H1 (cell line): ENCODE measurements around the gene SLC16A6. TPM values are rescaled to one million over a fixed set of nuclear protein-coding genes. Genes with fewer than 3 reads are reported as not detected.
"Not testable (repeated sequence)": the region's sequence is repeated elsewhere in the genome, so short reads cannot be mapped to it uniquely, and the experiment has no call there.

Experiments
- CTCF ChIA-PET: fragments of 300-600 bp; sonication (Branson Sonifier 250); formaldehyde crosslinking; loops from one replicate; lab custom pipeline; 2021; ENCODE audit not compliant: partially characterized antibody; lab: Charles Lee
- POLR2A ChIA-PET: fragments of 300-600 bp; sonication (Branson Sonifier 250); formaldehyde crosslinking; loops from one replicate; lab custom pipeline; 2021; ENCODE audit warnings: inconsistent platforms; ENCODE audit not compliant: partially characterized antibody; lab: Charles Lee
- DNase-seq, 2 experiments: peaks; one replicate each; pipeline versions ENCODE4 v3.0.0 to v3.0.0-alpha.2; 2010 to 2022; ENCODE audit warnings: low spot score in 2 of 2, low read depth in 1 of 2, mixed read lengths in 1 of 2
- FAIRE-seq: peaks from 2 replicates; lab custom pipeline; 2011; peaks lifted over from hg19 to GRCh38; lab: Jason Lieb, UNC
- H2AFZ ChIP-seq: 2 replicates; pipeline ENCODE4 v1.8.1; 2012; ENCODE audit warnings: low read length, inconsistent platforms
- H2AK5ac ChIP-seq: 2 replicates; pipeline ENCODE4 v1.6.1; 2013; ENCODE audit warnings: low read depth, low read length
- H2BK120ac ChIP-seq: replicated peaks from 2 replicates; pipeline ENCODE3; 2013; ENCODE audit warnings: low read depth, low read length, inconsistent platforms
- H2BK12ac ChIP-seq: 2 replicates; pipeline ENCODE4 v1.6.1; 2013; ENCODE audit warnings: low read depth, low read length
- H2BK15ac ChIP-seq: 2 replicates; pipeline ENCODE4 v1.6.1; 2013; ENCODE audit warnings: low read length
- H2BK20ac ChIP-seq: 2 replicates; pipeline ENCODE4 v1.6.1; 2013; ENCODE audit warnings: low read length
- H2BK5ac ChIP-seq: 2 replicates; pipeline ENCODE4 v1.6.1; 2013; ENCODE audit warnings: low read depth, low read length
- H3K14ac ChIP-seq: 2 replicates; pipeline ENCODE4 v1.6.1; 2013; ENCODE audit warnings: inconsistent platforms; ENCODE audit not compliant: insufficient read length
- H3K18ac ChIP-seq: 2 replicates; pipeline ENCODE4 v1.6.1; 2013; ENCODE audit warnings: low read length; ENCODE audit errors: extremely low read depth
- H3K23ac ChIP-seq: 2 replicates; pipeline ENCODE4 v1.6.1; 2013; ENCODE audit warnings: inconsistent platforms; ENCODE audit not compliant: insufficient read length
- H3K23me2 ChIP-seq: 2 replicates; pipeline ENCODE4 v1.6.1; 2013; ENCODE audit warnings: low read depth, low read length
- H3K27ac ChIP-seq: 2 replicates; pipeline ENCODE4 v1.6.1; 2011; ENCODE audit warnings: low read depth, low read length, inconsistent platforms
- H3K27me3 ChIP-seq, 4 experiments: replicated peaks in 1 of 4; 1 replicate in 1 of 4; 2 replicates in 3 of 4; pipeline versions ENCODE4 v1.6.1 to v1.8.1; 2011 to 2013; ENCODE audit warnings: low read length in 3 of 4, mild to moderate bottlenecking in 3 of 4, inconsistent platforms in 2 of 4, mixed read lengths in 2 of 4, moderate library complexity in 1 of 4; ENCODE audit not compliant: control insufficient read depth in 3 of 4, insufficient read depth in 3 of 4; ENCODE audit errors: extremely low read depth in 1 of 4
- H3K36me3 ChIP-seq, 4 experiments: 2 replicates each; pipeline versions ENCODE4 v1.6.1 to v1.8.1; 2011 to 2013; ENCODE audit warnings: mild to moderate bottlenecking in 4 of 4, low read length in 3 of 4, moderate library complexity in 2 of 4, control low read depth in 1 of 4, inconsistent platforms in 1 of 4; ENCODE audit not compliant: insufficient read depth in 4 of 4, control insufficient read depth in 2 of 4
- H3K4ac ChIP-seq: replicated peaks from 2 replicates; pipeline ENCODE3; 2013; ENCODE audit warnings: low read length, low read depth, mixed read lengths, inconsistent platforms; ENCODE audit not compliant: insufficient read length
- H3K4me1 ChIP-seq, 4 experiments: replicated peaks in 1 of 4; 1 replicate in 1 of 4; 2 replicates in 3 of 4; pipeline versions ENCODE4 v1.6.1 to v1.8.1; 2011 to 2013; ENCODE audit warnings: low read length in 3 of 4, inconsistent platforms in 2 of 4, mixed read lengths in 1 of 4; ENCODE audit not compliant: insufficient read depth in 4 of 4, control insufficient read depth in 3 of 4
- H3K4me2 ChIP-seq, 2 experiments: 2 replicates each; pipeline versions ENCODE4 v1.6.1 to v1.8.1; 2011 to 2013; ENCODE audit warnings: low read depth in 2 of 2, low read length in 2 of 2, control low read depth in 1 of 2, inconsistent platforms in 1 of 2, mild to moderate bottlenecking in 1 of 2; ENCODE audit not compliant: insufficient read depth in 1 of 2
- H3K4me3 ChIP-seq, 4 experiments: fragments of 200-600, 300-600 bp in 1 of 4; sonication (generic), shearing (Covaris generic), sonication (Bioruptor Twin) in 1 of 4; 2 replicates each; pipeline versions ENCODE4 v1.5.1 to v1.8.1; 2011 to 2016; ENCODE audit warnings: low read length in 4 of 4, low read depth in 3 of 4, control low read depth in 2 of 4, inconsistent platforms in 2 of 4, mild to moderate bottlenecking in 2 of 4, mixed read lengths in 1 of 4, moderate library complexity in 1 of 4; ENCODE audit not compliant: insufficient read depth in 2 of 4; ENCODE audit errors: extremely low read depth in 1 of 4
- H3K56ac ChIP-seq: replicated peaks from 2 replicates; pipeline ENCODE3; 2013; ENCODE audit warnings: low read depth, mild to moderate bottlenecking, mixed read lengths, low read length, inconsistent platforms; ENCODE audit not compliant: insufficient read length
- H3K79me1 ChIP-seq: 2 replicates; pipeline ENCODE4 v1.6.1; 2013; ENCODE audit warnings: low read depth, low read length, control low read depth
- H3K79me2 ChIP-seq, 2 experiments: 2 replicates each; pipeline versions ENCODE4 v1.6.1 to v1.8.1; 2012 to 2013; ENCODE audit warnings: low read length in 2 of 2, mild to moderate bottlenecking in 2 of 2, inconsistent platforms in 1 of 2; ENCODE audit not compliant: insufficient read depth in 2 of 2, control insufficient read depth in 1 of 2
- H3K9ac ChIP-seq, 4 experiments: replicated peaks in 1 of 4; 1 replicate in 1 of 4; 2 replicates in 3 of 4; pipeline versions ENCODE4 v1.6.1 to v1.8.1; 2011 to 2013; ENCODE audit warnings: low read depth in 3 of 4, low read length in 3 of 4, control low read depth in 2 of 4, mild to moderate bottlenecking in 2 of 4, moderate library complexity in 2 of 4, inconsistent platforms in 1 of 4; ENCODE audit errors: extremely low read depth in 1 of 4
- H3K9me3 ChIP-seq, 2 experiments: 2 replicates each; pipeline versions ENCODE4 v1.6.1 to v1.8.1; 2012 to 2013; ENCODE audit warnings: mild to moderate bottlenecking in 2 of 2, moderate library complexity in 2 of 2, control low read depth in 1 of 2, inconsistent platforms in 1 of 2, low read depth in 1 of 2, low read length in 1 of 2, mixed read lengths in 1 of 2; ENCODE audit not compliant: insufficient read depth in 2 of 2
- H4K20me1 ChIP-seq, 2 experiments: replicated peaks in 1 of 2; 2 replicates each; pipeline versions ENCODE3 to v1.8.1; 2011 to 2013; ENCODE audit warnings: inconsistent platforms in 2 of 2, low read length in 2 of 2, mild to moderate bottlenecking in 1 of 2; ENCODE audit not compliant: insufficient read depth in 2 of 2, control insufficient read depth in 1 of 2
- H4K5ac ChIP-seq: 2 replicates; pipeline ENCODE4 v1.6.1; 2013; ENCODE audit warnings: low read length, low read depth, mixed read lengths, inconsistent platforms; ENCODE audit not compliant: insufficient read length
- H4K8ac ChIP-seq: 2 replicates; pipeline ENCODE4 v1.8.0; 2013; ENCODE audit warnings: mild to moderate bottlenecking, moderate library complexity, low read length, inconsistent platforms; ENCODE audit not compliant: insufficient read depth; ENCODE audit errors: extremely low read depth
- H4K91ac ChIP-seq: replicated peaks from 2 replicates; pipeline ENCODE3; 2013; ENCODE audit warnings: low read length, mixed read lengths, inconsistent platforms; ENCODE audit not compliant: insufficient read length
- EP300 ChIP-seq, 2 experiments: IDR thresholded peaks; 1 replicate in 1 of 2; 2 replicates in 1 of 2; pipeline ENCODE4 v1.6.1; 2011 to 2012; ENCODE audit warnings: low read depth in 2 of 2, low read length in 2 of 2, mild to moderate bottlenecking in 2 of 2, borderline replicate concordance in 1 of 2, inconsistent platforms in 1 of 2, moderate library complexity in 1 of 2
- WGBS, 2 experiments: shearing (Covaris generic) in 1 of 2; methylation state at CpG; one replicate each; pipeline versions ENCODE4 v1.1.6 to v1.1.7; 2013 to 2015; ENCODE audit warnings: low lambda C conversion rate in 2 of 2, mixed read lengths in 2 of 2, inconsistent platforms in 1 of 2, low coverage in 1 of 2, missing lambda C conversion rate in 1 of 2; ENCODE audit not compliant: insufficient replicate concordance in 2 of 2, insufficient coverage in 1 of 2, insufficient read length in 1 of 2; ENCODE audit errors: extremely low coverage in 1 of 2, missing lambda C conversion rate in 1 of 2; 5-methylcytosine and 5-hydroxymethylcytosine counted together
- polyA plus RNA-seq, 7 experiments: library from polyadenylated mRNA; depleted of rRNA in 3 of 7; stranded (reverse) in 5 of 7; unstranded in 2 of 7; fragments of >200 nt in 5 of 7; fragments of 200-250 nt in 2 of 7; gene quantifications; 1 replicate in 5 of 7; 2 replicates in 1 of 7; 4 replicates in 1 of 7; pipeline versions ENCODE4 v1.2.1 to v1.2.3, GENCODE V29; 2011 to 2013; ENCODE audit warnings: missing spikeins in 2 of 7, mixed read lengths in 2 of 7
- total RNA-seq: library from RNA; stranded (reverse); fragmentation: NEBNext Ultra II Directional; extraction: Animal tissue kit (Norgen Biotek cat#: 25700); gene quantifications from 2 replicates; pipeline ENCODE4 v1.2.1, GENCODE V29; 2021

The SLC16A6 gene
- total and polyA plus RNA-seq, 2 of the 8 experiments (the other 6 are each of a cell fraction or from before 2014, with no cell fraction given) = 0.17 to 0.22 TPM

- H2BK12ac ChIP-seq, H3K4me3 ChIP-seq, H3K56ac ChIP-seq, H3K79me2 ChIP-seq, H3K23me2 ChIP-seq, H3K4me1 ChIP-seq, H3K4me2 ChIP-seq, H2BK20ac ChIP-seq, H3K27ac ChIP-seq, H2BK120ac ChIP-seq, H3K79me1 ChIP-seq, H2AK5ac ChIP-seq, FAIRE-seq, H4K20me1 ChIP-seq, H3K23ac ChIP-seq, H3K27me3 ChIP-seq, DNase-seq, POLR2A ChIA-PET, H3K4ac ChIP-seq, H4K5ac ChIP-seq, H4K8ac ChIP-seq, H3K9me3 ChIP-seq, H3K14ac ChIP-seq, H2BK5ac ChIP-seq, H2AFZ ChIP-seq, H3K36me3 ChIP-seq, H3K18ac ChIP-seq, H4K91ac ChIP-seq, H2BK15ac ChIP-seq, H3K9ac ChIP-seq: not testable (repeated sequence)
- 87% methylated on average over 12 of the region's 12 CpGs; no CpG with 5 or more reads in 1 of the 2 experiments for WGBS, 2 experiments
- peak in 1 of 2 experiments; percentile 82; a peak in 1 of 3 replicates for TF ChIP-seq EP300 (IDR thresholded peaks at IDR 0.05; ENCODE audit: borderline replicate concordance in 1 of 2, low read depth in 2 of 2, low read length in 2 of 2)
- CTCF ChIA-PET = interaction anchor here (1.0 to 1.6 kb wide), 2 partner anchors 14 to 67 kb away, joined by 3 to 4 read pairs; no protein-coding TSS in a partner anchor
Observed at GRCh38 chr17:68331932-68332331, 41.0 kb upstream of the SLC16A6 start.
